Measurements from ENCODE around the gene TNNC2. TPM values are rescaled to one million over a fixed set of nuclear protein-coding genes. Genes with fewer than 3 reads are reported as not detected.
"Not testable (repeated sequence)": the region's sequence is repeated elsewhere in the genome, so short reads cannot be mapped to it uniquely, and the experiment has no call there.

The TNNC2 gene
- 1.4 TPM for total RNA-seq
- 1 to 10 TPM in 1 of 4 donors, under 1 TPM in 2, not detected in 1; 0.49 to 1.5 (median 0.76) TPM for polyA plus RNA-seq

- Histone ChIP-seq H3K27me3 (ENCODE audit: control insufficient read depth, insufficient read depth, low read length) (no peaks in the 10 kb centered on the region), H3K27ac (ENCODE audit: insufficient read depth, low read length, poor library complexity, severe bottlenecking) (no peak within 1 kb of the TSS), H3K4me1 (ENCODE audit: control insufficient read depth, insufficient read depth, low read length, poor library complexity, severe bottlenecking) (peaks cover 13% of the 10 kb centered on the region), H3K9me3 (ENCODE audit: control insufficient read depth in 2 of 2, low read length in 2 of 2) (no peaks in the 10 kb centered on the region), H3K36me3 (ENCODE audit: control insufficient read depth, insufficient read depth, low read length) (no peaks in the 10 kb centered on the region), H3K4me3 (ENCODE audit: low read depth, low read length) (no peak within 1 kb of the TSS)
- H3K4me3 Mint-ChIP-seq: peak within 1 kb of the TSS in 1 of 4 donors; percentile 21
- ATAC-seq (ENCODE audit: low read depth in 2 of 2): no peak
- no peaks in the 10 kb centered on the region for H3K36me3 Mint-ChIP-seq
- H3K27me3 Mint-ChIP-seq: peaks cover 36% of the 10 kb centered on the region
- peaks cover 0 to 18% (median 8%) of the 10 kb centered on the region in 4 donors for H3K4me1 Mint-ChIP-seq
- H3K27ac Mint-ChIP-seq: no peak within 1 kb of the TSS
- peaks cover 0 to 2% (median 0%) of the 10 kb centered on the region in 7 donors for H3K9me3 Mint-ChIP-seq
- no peak for DNase-seq
Measured at GRCh38 chr20:45827030-45827652, at the start of gene TNNC2. Gene TNNC2 (minus strand): TSS chr20:45827312. CDS start chr20:45827248, 64 bp downstream.

- DNase-seq (no peak), ATAC-seq (ENCODE audit: low read depth in 2 of 2) (no peak)
- no peak overlapping the region for H3K4me3 Mint-ChIP-seq
- peaks cover 0 to 9% (median 1%) of the 10 kb centered on the region in 4 donors for H3K4me1 Mint-ChIP-seq
- Histone ChIP-seq H3K4me1 (ENCODE audit: control insufficient read depth, insufficient read depth, low read length, poor library complexity, severe bottlenecking) (no peaks in the 10 kb centered on the region), H3K4me3 (ENCODE audit: low read depth, low read length) (no peak overlapping the region), H3K9me3 (ENCODE audit: control insufficient read depth in 2 of 2, low read length in 2 of 2) (no peaks in the 10 kb centered on the region), H3K36me3 (ENCODE audit: control insufficient read depth, insufficient read depth, low read length) (peaks cover 14% of the 10 kb centered on the region), H3K27me3 (ENCODE audit: control insufficient read depth, insufficient read depth, low read length) (no peaks in the 10 kb centered on the region), H3K27ac (ENCODE audit: insufficient read depth, low read length, poor library complexity, severe bottlenecking) (no peak overlapping the region)
- no peaks in the 10 kb centered on the region for H3K36me3 Mint-ChIP-seq
- no peaks in the 10 kb centered on the region for H3K9me3 Mint-ChIP-seq
- no peaks in the 10 kb centered on the region for H3K27me3 Mint-ChIP-seq
- no peak overlapping the region for H3K27ac Mint-ChIP-seq
Measured at GRCh38 chr20:45874576-45874975, 47.5 kb upstream of the TNNC2 start.

GRCh38 chr20:45874104-45874481, 47.0 kb upstream of the TNNC2 start:
- H3K36me3 ChIP-seq (ENCODE audit: control insufficient read depth, insufficient read depth, low read length): peaks cover 14% of the 10 kb centered on the region
- not testable (repeated sequence) for H3K36me3 Mint-ChIP-seq; H3K27me3 ChIP-seq (ENCODE audit: control insufficient read depth, insufficient read depth, low read length); H3K4me3 ChIP-seq (ENCODE audit: low read depth, low read length); DNase-seq; ATAC-seq (ENCODE audit: low read depth in 2 of 2); H3K27ac Mint-ChIP-seq; H3K4me3 Mint-ChIP-seq; H3K27me3 Mint-ChIP-seq; H3K9me3 ChIP-seq (ENCODE audit: control insufficient read depth in 2 of 2, low read length in 2 of 2); H3K4me1 Mint-ChIP-seq; H3K4me1 ChIP-seq (ENCODE audit: control insufficient read depth, insufficient read depth, low read length, poor library complexity, severe bottlenecking); H3K9me3 Mint-ChIP-seq; H3K27ac ChIP-seq (ENCODE audit: insufficient read depth, low read length, poor library complexity, severe bottlenecking)

GRCh38 chr20:45873409-45874103, 46.4 kb upstream of the TNNC2 start:
- H3K4me1 Mint-ChIP-seq: peaks cover 0 to 9% (median 1%) of the 10 kb centered on the region in 4 donors
- H3K36me3 Mint-ChIP-seq: no peaks in the 10 kb centered on the region
- Histone ChIP-seq H3K27me3 (ENCODE audit: control insufficient read depth, insufficient read depth, low read length) (no peaks in the 10 kb centered on the region), H3K4me1 (ENCODE audit: control insufficient read depth, insufficient read depth, low read length, poor library complexity, severe bottlenecking) (no peaks in the 10 kb centered on the region), H3K36me3 (ENCODE audit: control insufficient read depth, insufficient read depth, low read length) (peaks cover 14% of the 10 kb centered on the region), H3K9me3 (ENCODE audit: control insufficient read depth in 2 of 2, low read length in 2 of 2) (no peaks in the 10 kb centered on the region), H3K27ac (ENCODE audit: insufficient read depth, low read length, poor library complexity, severe bottlenecking) (no peak overlapping the region), H3K4me3 (ENCODE audit: low read depth, low read length) (no peak overlapping the region)
- H3K9me3 Mint-ChIP-seq: no peaks in the 10 kb centered on the region
- DNase-seq (no peak), ATAC-seq (ENCODE audit: low read depth in 2 of 2) (no peak)
- no peak overlapping the region for H3K27ac Mint-ChIP-seq
- H3K27me3 Mint-ChIP-seq: no peaks in the 10 kb centered on the region
- H3K4me3 Mint-ChIP-seq: no peak overlapping the region

- Mint-ChIP-seq H3K9me3 (no peaks in the 10 kb centered on the region), H3K4me3 (no peak overlapping the region), H3K36me3 (peaks cover 5% of the 10 kb centered on the region), H3K4me1 (peaks cover 2 to 9% (median 6%) of the 10 kb centered on the region in 4 donors), H3K27ac (no peak overlapping the region), H3K27me3 (no peaks in the 10 kb centered on the region)
- peaks cover 8% of the 10 kb centered on the region for H3K36me3 ChIP-seq (ENCODE audit: control insufficient read depth, insufficient read depth, low read length)
- DNase-seq (no peak), ATAC-seq (ENCODE audit: low read depth in 2 of 2) (no peak)
- H3K4me3 ChIP-seq (ENCODE audit: low read depth, low read length): no peak overlapping the region
- no peaks in the 10 kb centered on the region for H3K9me3 ChIP-seq (ENCODE audit: control insufficient read depth in 2 of 2, low read length in 2 of 2)
- H3K27ac ChIP-seq (ENCODE audit: insufficient read depth, low read length, poor library complexity, severe bottlenecking): no peak overlapping the region
- H3K4me1 ChIP-seq (ENCODE audit: control insufficient read depth, insufficient read depth, low read length, poor library complexity, severe bottlenecking): no peaks in the 10 kb centered on the region
- no peaks in the 10 kb centered on the region for H3K27me3 ChIP-seq (ENCODE audit: control insufficient read depth, insufficient read depth, low read length)
Measured at GRCh38 chr20:45872626-45873025, 45.5 kb upstream of the TNNC2 start.

- no peaks in the 10 kb centered on the region for H3K27me3 Mint-ChIP-seq
- ATAC-seq (ENCODE audit: low read depth in 2 of 2) (no peak), DNase-seq (no peak)
- H3K4me3 ChIP-seq (ENCODE audit: low read depth, low read length): no peak overlapping the region
- no peaks in the 10 kb centered on the region for H3K9me3 ChIP-seq (ENCODE audit: control insufficient read depth in 2 of 2, low read length in 2 of 2)
- no peaks in the 10 kb centered on the region for H3K9me3 Mint-ChIP-seq
- no peak overlapping the region for H3K27ac Mint-ChIP-seq
- H3K36me3 ChIP-seq (ENCODE audit: control insufficient read depth, insufficient read depth, low read length): no peaks in the 10 kb centered on the region
- H3K36me3 Mint-ChIP-seq: peaks cover 9% of the 10 kb centered on the region
- no peak overlapping the region for H3K4me3 Mint-ChIP-seq
- H3K27me3 ChIP-seq (ENCODE audit: control insufficient read depth, insufficient read depth, low read length): no peaks in the 10 kb centered on the region
- H3K4me1 ChIP-seq (ENCODE audit: control insufficient read depth, insufficient read depth, low read length, poor library complexity, severe bottlenecking): no peaks in the 10 kb centered on the region
- no peak overlapping the region for H3K27ac ChIP-seq (ENCODE audit: insufficient read depth, low read length, poor library complexity, severe bottlenecking)
- peaks cover 2 to 17% (median 6%) of the 10 kb centered on the region in 4 donors for H3K4me1 Mint-ChIP-seq
Measured at GRCh38 chr20:45867819-45868176, 40.7 kb upstream of the TNNC2 start.

GRCh38 chr20:45867136-45867818, 40.2 kb upstream of the TNNC2 start:
- Histone ChIP-seq H3K36me3 (ENCODE audit: control insufficient read depth, insufficient read depth, low read length) (no peaks in the 10 kb centered on the region), H3K27ac (ENCODE audit: insufficient read depth, low read length, poor library complexity, severe bottlenecking) (no peak overlapping the region), H3K9me3 (ENCODE audit: control insufficient read depth in 2 of 2, low read length in 2 of 2) (no peaks in the 10 kb centered on the region), H3K4me3 (ENCODE audit: low read depth, low read length) (no peak overlapping the region), H3K27me3 (ENCODE audit: control insufficient read depth, insufficient read depth, low read length) (no peaks in the 10 kb centered on the region), H3K4me1 (ENCODE audit: control insufficient read depth, insufficient read depth, low read length, poor library complexity, severe bottlenecking) (no peaks in the 10 kb centered on the region)
- ATAC-seq (ENCODE audit: low read depth in 2 of 2) (no peak), DNase-seq (no peak)
- Mint-ChIP-seq H3K9me3 (no peaks in the 10 kb centered on the region), H3K27me3 (no peaks in the 10 kb centered on the region), H3K4me1 (peaks cover 2 to 17% (median 6%) of the 10 kb centered on the region in 4 donors), H3K36me3 (peaks cover 9% of the 10 kb centered on the region), H3K4me3 (no peak overlapping the region), H3K27ac (no peak overlapping the region)

Measured in CD4-positive, CD25-positive, alpha-beta regulatory T cell (primary cell).